HEK293 (cell line): Measurements from ENCODE around the gene PRKAG2.

ENCODE experiments used
- CTCF ChIP-seq: fragments of 450-650 bp; formaldehyde crosslinking; IDR thresholded peaks from 2 replicates; pipeline ENCODE4 v1.5.1; 2016; ENCODE audit warnings: missing biosample characterization, missing genetic modification characterization
- SP2 ChIP-seq: fragments of 450-650 bp; formaldehyde crosslinking; IDR thresholded peaks from 2 replicates; pipeline ENCODE4 v1.5.1; 2016; ENCODE audit warnings: missing biosample characterization, missing genetic modification characterization
- SP3 ChIP-seq: fragments of 450-650 bp; formaldehyde crosslinking; IDR thresholded peaks from 2 replicates; pipeline ENCODE4 v1.5.1; 2016; ENCODE audit warnings: missing biosample characterization, missing genetic modification characterization
- ZBTB11 ChIP-seq: fragments of 450-650 bp; formaldehyde crosslinking; conservative IDR thresholded peaks from 2 replicates; pipeline ENCODE4 v1.5.1; 2016; ENCODE audit warnings: low read depth, missing biosample characterization, missing genetic modification characterization
- ZNF19 ChIP-seq: fragments of 450-650 bp; formaldehyde crosslinking; IDR thresholded peaks from 2 replicates; pipeline ENCODE4; 2016; ENCODE audit warnings: missing biosample characterization, missing genetic modification characterization, low read depth
- ZNF558 ChIP-seq: fragments of 450-650 bp; formaldehyde crosslinking; IDR thresholded peaks from 2 replicates; pipeline ENCODE4 v1.5.1; 2016; ENCODE audit warnings: missing biosample characterization, missing genetic modification characterization
- ZNF626 ChIP-seq: fragments of 450-650 bp; sonication (Bioruptor Pico); formaldehyde crosslinking; IDR thresholded peaks from 2 replicates; pipeline ENCODE4 v1.5.1; 2018; ENCODE audit warnings: missing biosample characterization, missing genetic modification characterization, inconsistent platforms
- ZNF639 ChIP-seq: fragments of 450-650 bp; formaldehyde crosslinking; IDR thresholded peaks from 2 replicates; pipeline ENCODE4 v1.5.1; 2016; ENCODE audit warnings: missing biosample characterization, missing genetic modification characterization

GRCh38 chr7:151706277-151707104, 170.4 kb downstream of the PRKAG2 start:
- TF ChIP-seq ZNF19: no peak
- no peak for TF ChIP-seq CTCF (tag by site-specific recombination)
- no peak for TF ChIP-seq SP2 (tag by site-specific recombination)
- TF ChIP-seq SP3: no peak
- TF ChIP-seq ZBTB11 (tag by site-specific recombination): no peak
- TF ChIP-seq ZNF558 (tag by site-specific recombination): no peak
- TF ChIP-seq ZNF639: no peak
- TF ChIP-seq ZNF626 (tag by site-specific recombination): no peak
